ENCODE results near the gene PKM.
"Not testable (repeated sequence)": the region's sequence is repeated elsewhere in the genome, so short reads cannot be mapped to it uniquely, and the experiment has no call there.

Gene PKM

DNA sequence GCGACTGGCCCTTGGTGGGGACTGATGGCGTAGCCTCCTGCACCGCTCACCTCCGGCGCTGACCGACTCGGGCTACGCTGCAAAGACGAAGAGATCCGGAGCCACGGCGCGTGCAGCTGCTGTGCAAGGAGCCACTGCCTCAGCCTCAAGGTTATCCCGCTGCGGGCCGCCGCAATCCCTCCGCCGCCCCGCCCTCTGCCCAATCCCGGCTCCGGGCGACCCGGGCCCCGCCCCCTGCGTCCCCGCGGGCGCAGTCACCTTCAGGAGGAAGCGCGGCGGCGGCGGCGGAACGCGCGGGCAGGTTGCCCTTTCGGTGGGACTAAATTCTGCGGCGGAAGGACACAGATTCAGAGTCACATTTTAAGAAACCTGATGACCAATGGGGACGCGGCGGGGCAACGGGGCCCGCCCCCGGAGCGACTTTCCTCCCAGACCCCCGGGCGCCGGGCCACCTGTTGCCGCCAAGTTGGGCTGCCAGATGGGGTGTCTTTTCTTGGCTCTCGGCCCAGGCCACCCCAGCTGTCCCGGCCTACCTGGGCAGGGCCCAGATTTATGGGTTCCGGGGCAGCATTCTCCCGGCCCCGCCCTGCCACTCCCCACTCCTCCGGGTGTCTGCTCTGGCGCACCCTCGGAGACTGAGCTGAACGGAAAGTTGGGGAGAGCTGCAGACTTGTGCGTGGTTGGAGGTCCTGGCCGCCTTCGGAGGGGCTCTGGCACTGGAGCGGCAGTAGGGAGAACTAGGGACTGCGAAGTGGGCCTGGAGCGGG lies at the start of gene PKM:
PKM (minus strand) TSS at position 125 of the 767 bp plus-strand sequence. CDS start 12,093 bp downstream, outside the sequence.
- no peak for TF ChIP-seq ZNF274 (IDR thresholded peaks at IDR 0.05; ENCODE audit: low read depth, low read length)

DNA sequence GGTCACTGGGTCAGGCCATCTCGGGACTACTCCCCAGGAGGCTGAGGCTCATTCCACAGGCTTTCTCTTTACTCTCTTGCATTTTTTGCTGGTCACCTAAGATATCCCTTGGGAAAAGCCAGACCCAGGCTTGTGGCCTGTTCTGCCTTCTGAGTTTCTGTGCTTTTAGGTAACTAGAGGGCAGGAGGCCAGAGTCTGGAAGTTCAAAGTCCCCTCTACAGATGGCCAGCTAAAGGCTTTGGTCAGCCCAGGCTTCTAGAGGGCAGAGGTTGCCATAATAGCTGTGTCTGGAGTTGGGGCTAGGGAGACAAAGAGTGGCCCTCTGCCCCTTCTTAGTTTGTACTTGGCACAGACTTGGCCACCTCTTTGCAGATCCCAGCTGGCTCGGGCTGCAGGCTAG lies 49.8 kb upstream of the PKM start:
- TF ChIP-seq ZNF274 (IDR thresholded peaks at IDR 0.05; ENCODE audit: low read depth, low read length): no peak
- H3K4me3 ChIP-seq (ENCODE audit: low read length): no peak overlapping the region

More for the DNA sequence above, at the start of gene PKM:
- H3K4me3 ChIP-seq (ENCODE audit: low read length): peak within 1 kb of the TSS; percentile 92

DNA sequence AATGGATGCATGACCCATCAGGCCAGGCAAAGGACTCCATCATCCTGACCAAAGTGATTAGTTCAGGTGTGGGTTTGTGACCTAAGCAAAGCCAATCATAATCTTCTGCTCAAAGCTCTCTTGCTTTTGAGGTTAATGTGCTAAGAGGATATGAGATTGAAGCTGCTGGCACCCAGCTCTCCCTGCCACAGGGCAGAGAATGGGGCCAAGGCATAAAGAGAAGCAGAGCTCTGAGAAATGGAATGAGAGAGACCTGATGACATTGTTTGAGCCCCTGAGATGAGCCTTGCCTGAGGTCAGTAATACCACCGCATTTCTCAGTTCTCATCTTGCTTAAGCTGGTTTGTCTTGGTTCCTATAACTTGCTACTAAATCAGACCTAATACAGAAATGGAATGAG lies 47.7 kb upstream of the PKM start:
- TF ChIP-seq ZNF274 (IDR thresholded peaks at IDR 0.05; ENCODE audit: low read depth, low read length): no peak
- H3K4me3 ChIP-seq (ENCODE audit: low read length): no peak overlapping the region

DNA sequence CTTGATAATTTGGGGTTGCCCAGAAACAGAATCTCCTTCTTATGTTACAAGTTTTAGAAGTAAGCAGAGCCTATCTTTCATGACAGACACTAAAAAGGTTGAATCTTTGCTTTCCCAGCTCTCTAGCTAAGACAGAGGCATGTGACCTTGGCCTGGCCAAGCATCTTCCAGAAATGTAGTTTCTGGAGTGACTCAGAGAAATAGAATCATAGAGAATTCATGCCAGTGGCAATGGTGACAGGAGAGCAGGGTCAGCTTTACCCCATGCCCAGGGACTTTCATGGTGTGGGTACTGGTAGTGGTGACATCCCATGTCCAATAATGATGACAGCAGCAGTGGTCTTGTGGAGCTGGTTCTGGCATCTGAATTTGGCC lies 45.3 kb upstream of the PKM start:
- TF ChIP-seq ZNF274 (IDR thresholded peaks at IDR 0.05; ENCODE audit: low read depth, low read length): no peak

DNA sequence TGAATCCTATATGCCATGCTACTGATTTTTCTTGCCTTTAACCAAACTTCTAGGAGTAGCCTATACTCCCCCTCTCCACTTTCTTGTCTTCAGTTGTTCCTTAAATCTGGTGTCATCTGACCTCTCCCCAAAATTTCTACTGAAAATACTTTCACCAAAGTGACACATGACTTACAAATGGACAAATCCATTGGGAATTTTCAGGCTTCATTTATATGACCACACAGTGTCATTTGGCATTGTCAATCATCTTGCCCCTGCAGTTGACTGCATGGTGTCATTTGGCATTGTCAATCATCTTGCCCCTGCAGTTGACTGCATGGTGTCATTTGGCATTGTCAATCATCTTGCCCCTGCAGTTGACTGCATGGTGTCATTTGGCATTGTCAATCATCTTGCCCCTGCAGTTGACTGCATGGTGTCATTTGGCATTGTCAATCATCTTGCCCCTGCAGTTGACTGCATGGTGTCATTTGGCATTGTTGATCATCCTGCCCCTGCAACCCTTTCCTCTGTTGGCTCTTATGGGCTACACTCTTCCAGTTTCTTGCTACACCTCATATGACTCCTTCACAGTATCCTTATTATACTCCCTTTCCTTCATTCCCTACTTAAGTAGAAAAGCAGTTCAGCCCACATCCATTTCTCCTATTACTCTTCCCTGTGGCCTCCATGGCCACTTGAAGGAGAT lies 44.8 kb upstream of the PKM start:
- not testable (repeated sequence) for H3K4me3 ChIP-seq (ENCODE audit: low read length)

More for the DNA sequence above, 45.3 kb upstream of the PKM start:
- H3K4me3 ChIP-seq (ENCODE audit: low read length): no peak overlapping the region

DNA sequence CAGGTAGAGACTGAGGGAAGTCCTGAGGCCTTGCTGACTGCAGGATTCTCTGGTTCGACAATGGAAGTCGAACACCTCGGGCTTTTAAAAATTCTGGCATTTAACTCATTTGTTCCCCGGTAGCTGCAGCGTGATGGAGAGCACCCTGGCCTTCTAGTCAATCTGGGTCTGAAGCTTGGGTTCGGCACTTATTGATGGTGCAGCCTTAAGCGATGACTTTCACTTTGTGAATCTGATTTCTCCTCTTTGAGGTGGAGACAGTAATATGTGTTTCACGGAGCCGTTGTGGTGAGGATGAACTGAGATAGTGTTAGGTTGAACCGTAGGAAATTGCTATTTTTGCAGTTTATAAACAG lies 42.0 kb upstream of the PKM start:
- no peak for TF ChIP-seq ZNF274 (IDR thresholded peaks at IDR 0.05; ENCODE audit: low read depth, low read length)
- peak overlapping the region; percentile 68 for H3K4me3 ChIP-seq (ENCODE audit: low read length)

DNA sequence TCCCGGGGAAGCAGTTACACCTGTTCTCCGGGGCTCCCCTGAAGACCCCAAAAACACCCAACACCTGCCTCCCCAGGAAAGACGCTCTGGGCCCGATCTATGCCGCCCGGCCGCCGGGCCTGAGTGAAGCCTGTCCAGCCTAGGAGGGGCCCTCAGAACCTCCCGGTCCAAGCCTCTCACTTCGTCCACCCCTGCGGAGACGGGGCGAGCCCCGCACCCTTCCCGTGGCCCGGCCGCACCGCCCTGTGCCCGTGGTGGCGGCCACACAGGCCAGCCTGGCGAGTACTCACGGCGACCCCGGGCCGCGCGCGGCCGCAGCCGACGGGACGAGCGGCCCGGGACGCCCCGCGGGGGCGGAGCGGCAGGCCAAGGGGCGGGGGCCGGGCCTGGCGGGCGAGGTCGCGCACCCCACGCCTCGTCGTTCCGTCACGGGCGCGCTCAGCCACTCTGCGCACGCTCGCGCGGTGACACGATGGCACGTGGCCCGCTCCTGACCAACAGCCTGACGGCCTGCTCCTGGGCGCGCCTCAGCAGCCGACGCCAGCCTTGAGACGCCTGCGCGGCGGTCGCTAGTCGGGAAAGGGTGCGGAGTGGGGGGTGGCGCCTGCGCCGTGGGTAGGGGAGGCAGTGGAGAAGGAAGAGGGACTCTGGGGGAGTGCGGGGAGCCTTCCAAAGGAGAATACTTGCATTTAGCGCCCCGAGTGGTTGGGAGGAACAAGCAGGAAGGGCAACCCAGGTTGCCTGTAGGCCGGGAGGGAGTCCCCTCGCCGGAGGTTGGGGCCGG lies 41.4 kb upstream of the PKM start, which contains the start of gene PARP6:
PARP6 (minus strand) TSS at position 342 of the 784 bp plus-strand sequence. CDS start 5,077 bp downstream, outside the sequence.
- peak within 1 kb of the TSS; percentile 95 for H3K4me3 ChIP-seq (ENCODE audit: low read length)
- no peak for TF ChIP-seq ZNF274 (IDR thresholded peaks at IDR 0.05; ENCODE audit: low read depth, low read length)

DNA sequence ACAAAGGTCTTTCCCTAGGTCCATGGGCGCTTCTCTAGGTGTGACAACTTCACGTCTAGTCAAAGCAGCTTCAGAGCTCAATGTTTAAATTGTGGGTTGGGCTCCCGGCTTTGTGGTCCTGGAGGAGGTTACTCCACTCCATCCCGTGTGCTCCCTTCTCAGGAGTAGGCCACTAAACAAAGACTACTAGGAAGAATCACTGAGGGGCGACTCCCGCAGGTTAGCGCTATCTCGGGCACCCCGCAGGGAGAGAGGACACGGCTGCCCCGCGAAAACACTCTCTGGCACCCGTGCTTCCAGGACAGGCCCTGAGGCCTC lies 40.9 kb upstream of the PKM start:
- TF ChIP-seq ZNF274 (IDR thresholded peaks at IDR 0.05; ENCODE audit: low read depth, low read length): no peak
- H3K4me3 ChIP-seq (ENCODE audit: low read length): peak overlapping the region; percentile 95

DNA sequence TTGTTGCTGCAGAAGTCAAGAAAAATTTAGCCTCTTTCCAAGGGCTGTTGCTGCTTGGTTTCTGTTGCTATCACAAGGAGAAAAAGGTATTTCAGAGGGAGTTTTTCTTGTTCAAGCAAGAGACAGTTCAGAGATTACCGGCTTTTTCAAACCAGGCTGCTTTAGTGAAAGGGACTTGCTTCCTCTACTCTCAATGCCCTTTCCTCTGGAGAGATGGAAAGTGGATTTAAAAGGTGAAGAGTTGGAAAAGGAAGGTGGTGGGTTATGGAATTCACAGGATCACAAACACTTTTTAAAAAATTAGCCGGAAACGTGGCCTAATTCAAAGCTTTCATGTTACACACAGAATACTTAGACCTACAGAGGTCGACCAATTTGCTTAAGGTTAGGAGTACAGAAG lies 40.2 kb upstream of the PKM start:
- TF ChIP-seq ZNF274 (IDR thresholded peaks at IDR 0.05; ENCODE audit: low read depth, low read length): no peak
- peak overlapping the region; percentile 95; the same call in 1 of the 2 replicates for H3K4me3 ChIP-seq (ENCODE audit: low read length)

DNA sequence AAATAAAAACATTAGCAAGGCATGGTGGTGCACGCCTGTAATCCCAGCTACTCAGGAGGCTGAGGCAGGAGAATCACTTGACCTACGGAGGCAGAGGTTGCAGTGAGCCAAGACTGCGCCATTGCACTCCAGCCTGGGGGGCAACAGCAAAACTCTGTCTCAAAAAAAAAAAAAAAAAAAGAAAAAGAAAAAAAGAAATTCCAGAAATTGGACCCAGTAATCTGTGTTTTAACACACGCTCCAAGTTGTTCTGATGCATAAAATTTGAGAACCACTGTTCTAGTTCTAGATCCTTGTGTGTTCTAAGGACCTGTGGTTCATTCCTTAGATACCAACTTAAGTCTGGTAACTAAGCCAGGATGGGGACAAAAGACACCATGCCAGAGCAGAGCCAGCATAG lies 38.7 kb upstream of the PKM start:
- no peak for TF ChIP-seq ZNF274 (IDR thresholded peaks at IDR 0.05; ENCODE audit: low read depth, low read length)
- no peak overlapping the region for H3K4me3 ChIP-seq (ENCODE audit: low read length)

DNA sequence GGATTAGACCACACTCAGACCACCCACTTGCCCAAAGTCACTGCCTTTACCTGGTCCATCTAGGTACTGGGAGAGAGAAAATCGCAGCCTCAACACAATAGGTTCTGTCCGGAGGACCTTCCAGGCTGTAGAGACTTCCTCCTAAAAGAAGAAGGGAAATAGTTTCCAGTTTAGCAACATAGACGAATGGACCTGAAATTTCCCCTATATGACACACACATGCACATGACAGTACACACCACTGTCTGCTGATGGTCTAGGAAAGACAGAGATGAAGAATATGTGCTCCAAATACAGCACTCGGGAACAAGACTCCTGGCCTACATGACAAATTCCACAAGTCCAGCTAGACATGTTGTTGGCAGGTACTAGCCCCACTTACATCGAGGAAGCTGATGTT lies 34.0 kb upstream of the PKM start:
- no peak for TF ChIP-seq ZNF274 (IDR thresholded peaks at IDR 0.05; ENCODE audit: low read depth, low read length)

DNA sequence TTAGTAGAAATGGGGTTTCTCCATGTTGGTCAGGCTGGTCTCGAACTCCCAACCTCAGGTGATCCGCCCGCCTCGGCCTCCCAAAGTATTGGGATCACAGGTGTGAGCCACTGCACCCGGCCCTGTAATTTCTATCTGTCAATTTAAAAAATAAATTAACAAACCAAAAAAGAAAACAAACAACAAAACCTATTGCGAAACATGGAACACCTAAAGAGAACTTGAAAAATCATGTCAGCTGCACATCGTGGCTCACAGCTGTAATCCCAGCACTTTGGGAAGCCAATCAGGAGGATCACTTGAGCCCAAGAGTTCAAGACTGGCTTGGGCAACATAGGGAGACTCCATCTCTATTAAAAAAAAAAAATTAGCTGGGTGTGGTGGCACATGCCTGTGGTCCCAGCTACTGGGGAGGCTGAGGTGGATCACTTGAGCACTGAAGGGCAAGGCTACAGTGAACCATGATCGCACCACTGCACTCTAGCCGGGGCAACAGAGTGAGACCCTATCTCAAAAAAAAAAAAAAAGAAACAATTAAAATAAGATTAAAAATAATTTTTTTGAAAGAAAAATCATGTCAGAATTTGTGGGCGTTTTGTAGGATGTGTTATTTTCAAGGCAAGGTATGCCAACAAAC lies 21.8 kb upstream of the PKM start:
- TF ChIP-seq ZNF274 (IDR thresholded peaks at IDR 0.05; ENCODE audit: low read depth, low read length): no peak

More for the DNA sequence above, 34.0 kb upstream of the PKM start:
- no peak overlapping the region for H3K4me3 ChIP-seq (ENCODE audit: low read length)

DNA sequence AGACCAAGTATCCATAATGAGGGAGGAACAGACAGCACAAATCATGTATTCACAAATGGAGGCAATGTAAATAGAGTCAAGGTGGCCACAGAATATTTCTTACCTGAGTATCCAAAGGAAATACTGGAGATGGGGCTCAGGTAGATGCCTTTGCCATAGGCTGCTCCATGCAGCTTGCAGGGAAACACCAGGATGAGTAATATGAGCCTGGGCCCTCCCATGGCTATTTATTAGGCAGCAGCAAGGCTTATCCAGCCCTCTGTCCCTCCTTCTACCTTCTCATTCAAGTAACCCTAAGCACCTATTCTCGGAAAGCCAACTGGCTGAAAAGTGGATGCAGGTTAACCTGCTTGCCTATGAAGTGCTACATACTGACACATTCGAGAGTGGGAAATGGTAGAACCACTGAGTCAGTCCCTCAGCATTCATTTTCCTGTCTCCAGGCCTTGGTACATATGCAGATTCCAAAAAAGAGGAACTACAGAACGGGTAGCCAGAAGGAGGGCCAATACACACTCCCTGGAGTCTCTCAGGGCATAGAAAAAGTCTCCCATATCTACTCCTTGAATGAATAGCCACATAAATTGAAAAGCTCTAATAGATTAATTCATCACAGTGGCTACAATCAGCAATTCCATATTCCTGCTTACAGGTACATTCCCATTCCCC lies 18.3 kb upstream of the PKM start:
- no peak for TF ChIP-seq ZNF274 (IDR thresholded peaks at IDR 0.05; ENCODE audit: low read depth, low read length)
- no peak overlapping the region for H3K4me3 ChIP-seq (ENCODE audit: low read length)

More for the DNA sequence above, 21.8 kb upstream of the PKM start:
- H3K4me3 ChIP-seq (ENCODE audit: low read length): no peak overlapping the region

DNA sequence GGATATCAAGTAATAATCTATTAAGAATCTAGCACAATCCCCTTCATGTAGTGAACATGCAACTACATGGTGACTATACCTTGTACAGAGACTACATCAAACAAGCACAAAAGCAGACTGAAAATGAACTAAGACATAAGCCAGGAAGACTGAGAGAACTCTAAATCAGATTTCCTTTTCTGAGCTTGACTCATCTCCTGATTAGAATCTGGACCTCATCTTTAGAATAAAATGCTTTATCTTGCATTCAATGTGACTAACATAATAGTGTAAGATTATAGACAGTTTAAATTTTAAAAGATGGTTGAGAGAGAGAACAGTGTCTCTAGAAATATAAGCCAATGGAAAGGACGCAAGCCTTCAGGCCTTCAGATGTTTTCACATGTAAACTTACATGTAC lies 17.5 kb upstream of the PKM start:
- no peak overlapping the region for H3K4me3 ChIP-seq (ENCODE audit: low read length)
- no peak for TF ChIP-seq ZNF274 (IDR thresholded peaks at IDR 0.05; ENCODE audit: low read depth, low read length)
